Measurements from ENCODE around the gene NUDT3. TPM values are rescaled to one million over a fixed set of nuclear protein-coding genes. Genes with fewer than 3 reads are reported as not detected.

Gene NUDT3
- total and polyA plus RNA-seq, 4 donors: 3.2 to 20.2 (median 9.5) TPM

GRCh38 chr6:34424200-34425131 is 32.0 kb upstream of the NUDT3 start:
- 83% methylated on average over 19 of the region's 19 CpGs for WGBS
- H3K9me3 ChIP-seq (ENCODE audit: control insufficient read depth in 4 of 4, low read length in 3 of 4): no peaks in the 10 kb centered on the region
- TF ChIP-seq FOXA1 (IDR thresholded peaks at IDR 0.05): no peak
- TF ChIP-seq FOXA2 (IDR thresholded peaks at IDR 0.05): no peak
- no peak for TF ChIP-seq NR2F2 (IDR thresholded peaks at IDR 0.05)
- no peak for TF ChIP-seq YY1 (IDR thresholded peaks at IDR 0.05)
- TF ChIP-seq TAF1 (conservative IDR thresholded peaks at IDR 0.05): no peak
- no peak for TF ChIP-seq RXRA (IDR thresholded peaks at IDR 0.05)
- no peak for TF ChIP-seq HNF4A (conservative IDR thresholded peaks at IDR 0.05)
- no peak for TF ChIP-seq SP1 (IDR thresholded peaks at IDR 0.05)
- TF ChIP-seq, protein P1, sequence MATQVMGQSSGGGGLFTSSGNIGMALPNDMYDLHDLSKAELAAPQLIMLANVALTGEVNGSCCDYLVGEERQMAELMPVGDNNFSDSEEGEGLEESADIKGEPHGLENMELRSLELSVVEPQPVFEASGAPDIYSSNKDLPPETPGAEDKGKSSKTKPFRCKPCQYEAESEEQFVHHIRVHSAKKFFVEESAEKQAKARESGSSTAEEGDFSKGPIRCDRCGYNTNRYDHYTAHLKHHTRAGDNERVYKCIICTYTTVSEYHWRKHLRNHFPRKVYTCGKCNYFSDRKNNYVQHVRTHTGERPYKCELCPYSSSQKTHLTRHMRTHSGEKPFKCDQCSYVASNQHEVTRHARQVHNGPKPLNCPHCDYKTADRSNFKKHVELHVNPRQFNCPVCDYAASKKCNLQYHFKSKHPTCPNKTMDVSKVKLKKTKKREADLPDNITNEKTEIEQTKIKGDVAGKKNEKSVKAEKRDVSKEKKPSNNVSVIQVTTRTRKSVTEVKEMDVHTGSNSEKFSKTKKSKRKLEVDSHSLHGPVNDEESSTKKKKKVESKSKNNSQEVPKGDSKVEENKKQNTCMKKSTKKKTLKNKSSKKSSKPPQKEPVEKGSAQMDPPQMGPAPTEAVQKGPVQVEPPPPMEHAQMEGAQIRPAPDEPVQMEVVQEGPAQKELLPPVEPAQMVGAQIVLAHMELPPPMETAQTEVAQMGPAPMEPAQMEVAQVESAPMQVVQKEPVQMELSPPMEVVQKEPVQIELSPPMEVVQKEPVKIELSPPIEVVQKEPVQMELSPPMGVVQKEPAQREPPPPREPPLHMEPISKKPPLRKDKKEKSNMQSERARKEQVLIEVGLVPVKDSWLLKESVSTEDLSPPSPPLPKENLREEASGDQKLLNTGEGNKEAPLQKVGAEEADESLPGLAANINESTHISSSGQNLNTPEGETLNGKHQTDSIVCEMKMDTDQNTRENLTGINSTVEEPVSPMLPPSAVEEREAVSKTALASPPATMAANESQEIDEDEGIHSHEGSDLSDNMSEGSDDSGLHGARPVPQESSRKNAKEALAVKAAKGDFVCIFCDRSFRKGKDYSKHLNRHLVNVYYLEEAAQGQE (IDR thresholded peaks at IDR 0.05): no peak
- TF ChIP-seq ATF3 (IDR thresholded peaks at IDR 0.05): no peak
- TF ChIP-seq CTCF (IDR thresholded peaks at IDR 0.05; ENCODE audit: low read depth, low read length, missing input control): no peak
- no peak for TF ChIP-seq ZBTB33 (IDR thresholded peaks at IDR 0.05)
- no peak for TF ChIP-seq JUND (IDR thresholded peaks at IDR 0.05)
- no peak for TF ChIP-seq RAD21 (IDR thresholded peaks at IDR 0.05)
- peaks cover 0 to 15% (median 3%) of the 10 kb centered on the region in 4 donors for H3K4me1 ChIP-seq (ENCODE audit: control insufficient read depth in 4 of 4, insufficient read depth in 4 of 4, low read length in 3 of 4)
- no peak overlapping the region for H3K27ac ChIP-seq (ENCODE audit: low read depth in 1 of 2, low read length in 2 of 2)
- H3K36me3 ChIP-seq (ENCODE audit: control insufficient read depth in 4 of 4, insufficient read depth in 3 of 4, low read depth in 1 of 4, low read length in 3 of 4): peaks cover 8 to 45% (median 31%) of the 10 kb centered on the region in 4 donors
- DNase-seq (ENCODE audit: low spot score): no peak
- no peaks in the 10 kb centered on the region for H3K27me3 ChIP-seq (ENCODE audit: control insufficient read depth in 4 of 4, insufficient read depth in 4 of 4, low read length in 3 of 4)
- peak overlapping the region in 2 of 3 donors; percentile 82 to 99 for H3K4me3 ChIP-seq (ENCODE audit: low read depth in 1 of 3, low read length in 3 of 3)
- H3K9ac ChIP-seq (ENCODE audit: low read depth in 1 of 2, low read length in 2 of 2): peak overlapping the region; percentile 77 to 94

DNA sequence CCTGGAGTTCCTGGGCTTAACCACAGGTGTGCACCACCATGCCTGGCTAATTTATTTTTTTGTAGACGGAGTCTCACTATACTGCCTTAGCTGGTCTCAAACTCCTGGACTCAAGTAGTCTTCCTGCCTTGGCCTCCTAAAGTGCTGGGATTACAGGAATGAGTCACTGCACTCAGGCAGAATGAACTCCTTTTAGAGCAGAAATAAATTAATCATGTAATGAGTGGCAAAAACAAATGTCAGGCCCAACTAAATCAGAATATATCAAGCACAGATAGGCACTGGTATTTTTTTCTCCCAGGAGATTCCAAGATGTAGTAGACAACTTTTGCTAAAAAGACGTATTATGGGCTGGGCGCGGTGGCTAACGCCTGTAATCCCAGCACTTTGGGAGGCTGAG is 30.8 kb upstream of the NUDT3 start:
- Histone ChIP-seq H3K9me3 (ENCODE audit: control insufficient read depth in 4 of 4, low read length in 3 of 4) (no peaks in the 10 kb centered on the region), H3K36me3 (ENCODE audit: control insufficient read depth in 4 of 4, insufficient read depth in 3 of 4, low read depth in 1 of 4, low read length in 3 of 4) (peaks cover 8 to 52% (median 37%) of the 10 kb centered on the region in 4 donors), H3K9ac (ENCODE audit: low read depth in 1 of 2, low read length in 2 of 2) (peak overlapping the region in 1 of 2 donors; percentile 5), H3K27me3 (ENCODE audit: control insufficient read depth in 4 of 4, insufficient read depth in 4 of 4, low read length in 3 of 4) (no peaks in the 10 kb centered on the region), H3K4me3 (ENCODE audit: low read depth in 1 of 3, low read length in 3 of 3) (no peak overlapping the region), H3K27ac (ENCODE audit: low read depth in 1 of 2, low read length in 2 of 2) (no peak overlapping the region), H3K4me1 (ENCODE audit: control insufficient read depth in 4 of 4, insufficient read depth in 4 of 4, low read length in 3 of 4) (peaks cover 0 to 15% (median 3%) of the 10 kb centered on the region in 4 donors)
- no peak for DNase-seq (ENCODE audit: low spot score)
- TF ChIP-seq CTCF (IDR thresholded peaks at IDR 0.05; ENCODE audit: low read depth, low read length, missing input control): no peak
- TF ChIP-seq TAF1 (conservative IDR thresholded peaks at IDR 0.05): no peak
- TF ChIP-seq HNF4G (IDR thresholded peaks at IDR 0.05): no peak
- no peak for TF ChIP-seq YY1 (IDR thresholded peaks at IDR 0.05)
- TF ChIP-seq ZBTB33 (IDR thresholded peaks at IDR 0.05): no peak
- TF ChIP-seq JUND (IDR thresholded peaks at IDR 0.05): no peak
- no peak for TF ChIP-seq FOXA1 (IDR thresholded peaks at IDR 0.05)
- no peak for TF ChIP-seq RXRA (IDR thresholded peaks at IDR 0.05)
- TF ChIP-seq RAD21 (IDR thresholded peaks at IDR 0.05): no peak
- TF ChIP-seq NR2F2 (IDR thresholded peaks at IDR 0.05): no peak
- no peak for TF ChIP-seq ATF3 (IDR thresholded peaks at IDR 0.05)
- no peak for TF ChIP-seq HNF4A (conservative IDR thresholded peaks at IDR 0.05)
- TF ChIP-seq SP1 (IDR thresholded peaks at IDR 0.05): no peak
- TF ChIP-seq FOXA2 (IDR thresholded peaks at IDR 0.05): no peak
- WGBS: 96% methylated on average over 5 of the region's 5 CpGs
